ENCODE measurements around the gene COL6A1.

Gene COL6A1

DNA sequence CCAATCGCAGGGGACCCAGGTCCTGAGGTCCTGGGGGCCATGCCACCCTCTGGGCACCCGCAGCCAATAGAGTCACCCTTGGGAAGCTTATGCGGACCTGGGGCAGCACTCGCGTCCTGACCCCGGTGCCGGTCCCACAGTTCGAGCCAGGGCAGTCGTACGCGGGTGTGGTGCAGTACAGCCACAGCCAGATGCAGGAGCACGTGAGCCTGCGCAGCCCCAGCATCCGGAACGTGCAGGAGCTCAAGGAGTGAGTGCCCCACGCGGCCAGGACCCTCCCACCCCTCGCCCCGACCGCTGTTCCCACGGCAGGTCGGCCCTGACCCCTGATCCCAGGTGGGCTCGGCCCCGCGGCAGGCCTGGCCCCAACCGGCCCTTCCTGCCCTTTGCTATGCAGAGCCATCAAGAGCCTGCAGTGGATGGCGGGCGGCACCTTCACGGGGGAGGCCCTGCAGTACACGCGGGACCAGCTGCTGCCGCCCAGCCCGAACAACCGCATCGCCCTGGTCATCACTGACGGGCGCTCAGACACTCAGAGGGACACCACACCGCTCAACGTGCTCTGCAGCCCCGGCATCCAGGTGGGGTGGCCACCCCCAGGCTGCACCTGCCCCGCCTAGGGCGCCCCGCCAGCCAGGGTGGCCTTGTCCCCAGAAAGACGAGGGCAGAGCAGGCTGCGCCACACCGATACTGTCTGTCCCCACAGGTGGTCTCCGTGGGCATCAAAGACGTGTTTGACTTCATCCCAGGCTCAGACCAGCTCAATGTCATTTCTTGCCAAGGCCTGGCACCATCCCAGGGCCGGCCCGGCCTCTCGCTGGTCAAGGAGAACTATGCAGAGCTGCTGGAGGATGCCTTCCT, 20.5 kb downstream of the COL6A1 start:
- Histone ChIP-seq H3K4me2 (ENCODE audit: low read length) (no peak overlapping the region), H3K4me3 (ENCODE audit: low read depth, low read length) (no peak overlapping the region), H3K18ac (ENCODE audit: low read length) (no peak overlapping the region), H3K14ac (ENCODE audit: low read length) (no peak overlapping the region), H3K9ac (ENCODE audit: low read length) (no peak overlapping the region), H4K8ac (ENCODE audit: low read depth, low read length) (no peak overlapping the region), H4K12ac (ENCODE audit: low read depth, low read length) (no peak overlapping the region), H3K9me3 (ENCODE audit: insufficient read depth, low read depth, low read length) (peaks cover 2% of the 10 kb centered on the region), H2BK12ac (ENCODE audit: low read length) (no peak overlapping the region), H2AK5ac (ENCODE audit: low read length) (no peak overlapping the region), H3K79me2 (ENCODE audit: control insufficient read depth, insufficient read depth, low read length, poor library complexity) (no peaks in the 10 kb centered on the region), H3K23ac (ENCODE audit: low read length) (no peak overlapping the region), H2BK120ac (ENCODE audit: insufficient read depth, low read length, poor library complexity) (no peak overlapping the region), H3K4me1 (ENCODE audit: control insufficient read depth in 1 of 2, insufficient read depth in 2 of 2, low read length in 2 of 2) (no peaks in the 10 kb centered on the region), H2BK5ac (ENCODE audit: low read depth, low read length, poor library complexity) (no peak overlapping the region), H3K27ac (ENCODE audit: low read depth, low read length) (no peak overlapping the region), H3K4ac (ENCODE audit: low read depth, low read length) (no peak overlapping the region), H3K79me1 (ENCODE audit: low read length) (no peaks in the 10 kb centered on the region), H2AFZ (ENCODE audit: insufficient read depth, low read length, poor library complexity) (no peak overlapping the region), H3K27me3 (ENCODE audit: insufficient read depth, low read length) (no peaks in the 10 kb centered on the region), H4K91ac (ENCODE audit: low read depth, low read length) (no peak overlapping the region), H3K36me3 (ENCODE audit: control insufficient read depth in 1 of 2, insufficient read depth in 2 of 2, low read length in 2 of 2) (peaks cover 9 to 12% of the 10 kb centered on the region in 2 experiments)
- no CpG with 5 or more reads among the region's 51 CpGs for WGBS (ENCODE audit: extremely low coverage, insufficient coverage, insufficient read length)
- no peak for DNase-seq

DNA sequence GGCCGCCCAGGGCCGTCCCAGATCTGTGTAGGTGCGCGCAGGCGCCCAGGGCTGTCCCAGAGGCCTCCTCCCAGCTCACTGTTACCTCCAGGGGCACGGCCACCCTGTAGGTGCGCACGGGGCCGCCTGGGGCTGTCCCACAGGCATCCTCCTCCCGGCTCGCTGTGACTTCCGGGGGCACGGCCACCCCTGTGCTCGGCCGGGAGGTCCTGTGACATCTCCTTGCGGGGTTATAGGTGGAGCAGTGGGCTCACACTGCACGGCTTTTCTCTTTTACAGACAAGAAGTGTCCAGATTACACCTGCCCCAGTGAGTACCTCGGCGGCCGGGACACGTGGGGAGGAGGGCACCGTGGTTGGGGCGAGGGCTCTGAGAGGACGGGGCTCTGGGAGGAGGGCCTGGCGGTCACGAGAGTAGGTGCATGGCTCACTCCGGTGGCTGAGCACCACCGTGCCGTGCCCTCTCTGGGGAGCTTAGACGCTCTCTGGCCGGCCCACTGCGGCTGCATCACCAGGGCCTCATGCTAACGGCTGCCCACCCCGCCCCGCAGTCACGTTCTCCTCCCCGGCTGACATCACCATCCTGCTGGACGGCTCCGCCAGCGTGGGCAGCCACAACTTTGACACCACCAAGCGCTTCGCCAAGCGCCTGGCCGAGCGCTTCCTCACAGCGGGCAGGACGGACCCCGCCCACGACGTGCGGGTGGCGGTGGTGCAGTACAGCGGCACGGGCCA, 21.4 kb downstream of the COL6A1 start:
- Histone ChIP-seq H3K79me1 (ENCODE audit: low read length) (no peaks in the 10 kb centered on the region), H3K4ac (ENCODE audit: low read depth, low read length) (no peak overlapping the region), H3K4me3 (ENCODE audit: low read depth, low read length) (no peak overlapping the region), H3K18ac (ENCODE audit: low read length) (no peak overlapping the region), H3K79me2 (ENCODE audit: control insufficient read depth, insufficient read depth, low read length, poor library complexity) (no peaks in the 10 kb centered on the region), H3K23ac (ENCODE audit: low read length) (no peak overlapping the region), H2BK120ac (ENCODE audit: insufficient read depth, low read length, poor library complexity) (no peak overlapping the region), H2BK5ac (ENCODE audit: low read depth, low read length, poor library complexity) (no peak overlapping the region), H3K27me3 (ENCODE audit: insufficient read depth, low read length) (no peaks in the 10 kb centered on the region), H4K12ac (ENCODE audit: low read depth, low read length) (no peak overlapping the region), H3K27ac (ENCODE audit: low read depth, low read length) (no peak overlapping the region), H2BK12ac (ENCODE audit: low read length) (no peak overlapping the region), H3K36me3 (ENCODE audit: control insufficient read depth in 1 of 2, insufficient read depth in 2 of 2, low read length in 2 of 2) (peaks cover 9 to 12% of the 10 kb centered on the region in 2 experiments), H3K14ac (ENCODE audit: low read length) (no peak overlapping the region), H4K91ac (ENCODE audit: low read depth, low read length) (no peak overlapping the region), H4K8ac (ENCODE audit: low read depth, low read length) (no peak overlapping the region), H3K9ac (ENCODE audit: low read length) (no peak overlapping the region), H3K4me2 (ENCODE audit: low read length) (no peak overlapping the region), H3K9me3 (ENCODE audit: insufficient read depth, low read depth, low read length) (peaks cover 5% of the 10 kb centered on the region), H2AFZ (ENCODE audit: insufficient read depth, low read length, poor library complexity) (no peak overlapping the region), H2AK5ac (ENCODE audit: low read length) (no peak overlapping the region), H3K4me1 (ENCODE audit: control insufficient read depth in 1 of 2, insufficient read depth in 2 of 2, low read length in 2 of 2) (no peaks in the 10 kb centered on the region)
- WGBS (ENCODE audit: extremely low coverage, insufficient coverage, insufficient read length) = no CpG with 5 or more reads among the region's 54 CpGs
- no peak for DNase-seq

DNA sequence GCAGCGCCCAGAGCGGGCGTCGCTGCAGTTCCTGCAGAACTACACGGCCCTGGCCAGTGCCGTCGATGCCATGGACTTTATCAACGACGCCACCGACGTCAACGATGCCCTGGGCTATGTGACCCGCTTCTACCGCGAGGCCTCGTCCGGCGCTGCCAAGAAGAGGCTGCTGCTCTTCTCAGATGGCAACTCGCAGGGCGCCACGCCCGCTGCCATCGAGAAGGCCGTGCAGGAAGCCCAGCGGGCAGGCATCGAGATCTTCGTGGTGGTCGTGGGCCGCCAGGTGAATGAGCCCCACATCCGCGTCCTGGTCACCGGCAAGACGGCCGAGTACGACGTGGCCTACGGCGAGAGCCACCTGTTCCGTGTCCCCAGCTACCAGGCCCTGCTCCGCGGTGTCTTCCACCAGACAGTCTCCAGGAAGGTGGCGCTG, 22.0 kb downstream of the COL6A1 start:
- no peak overlapping the region for H3K27ac ChIP-seq (ENCODE audit: low read depth, low read length)
- H3K23ac ChIP-seq (ENCODE audit: low read length) = no peak overlapping the region

DNA sequence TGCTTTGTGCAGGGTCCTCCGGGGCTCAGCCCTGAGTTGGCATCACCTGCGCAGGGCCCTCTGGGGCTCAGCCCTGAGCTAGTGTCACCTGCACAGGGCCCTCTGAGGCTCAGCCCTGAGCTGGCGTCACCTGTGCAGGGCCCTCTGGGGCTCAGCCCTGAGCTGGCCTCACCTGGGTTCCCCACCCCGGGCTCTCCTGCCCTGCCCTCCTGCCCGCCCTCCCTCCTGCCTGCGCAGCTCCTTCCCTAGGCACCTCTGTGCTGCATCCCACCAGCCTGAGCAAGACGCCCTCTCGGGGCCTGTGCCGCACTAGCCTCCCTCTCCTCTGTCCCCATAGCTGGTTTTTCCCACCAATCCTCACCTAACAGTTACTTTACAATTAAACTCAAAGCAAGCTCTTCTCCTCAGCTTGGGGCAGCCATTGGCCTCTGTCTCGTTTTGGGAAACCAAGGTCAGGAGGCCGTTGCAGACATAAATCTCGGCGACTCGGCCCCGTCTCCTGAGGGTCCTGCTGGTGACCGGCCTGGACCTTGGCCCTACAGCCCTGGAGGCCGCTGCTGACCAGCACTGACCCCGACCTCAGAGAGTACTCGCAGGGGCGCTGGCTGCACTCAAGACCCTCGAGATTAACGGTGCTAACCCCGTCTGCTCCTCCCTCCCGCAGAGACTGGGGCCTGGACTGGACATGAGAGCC, 22.7 kb downstream of the COL6A1 start:
- H4K8ac ChIP-seq (ENCODE audit: low read depth, low read length) = no peak overlapping the region
- no peaks in the 10 kb centered on the region for H3K79me1 ChIP-seq (ENCODE audit: low read length)
- H3K18ac ChIP-seq (ENCODE audit: low read length) = no peak overlapping the region
- no peak overlapping the region for H3K4me2 ChIP-seq (ENCODE audit: low read length)
- H3K79me2 ChIP-seq (ENCODE audit: control insufficient read depth, insufficient read depth, low read length, poor library complexity) = no peaks in the 10 kb centered on the region
- H2AK5ac ChIP-seq (ENCODE audit: low read length) = no peak overlapping the region
- H3K4me1 ChIP-seq (ENCODE audit: control insufficient read depth in 1 of 2, insufficient read depth in 2 of 2, low read length in 2 of 2) = no peaks in the 10 kb centered on the region
- no peak overlapping the region for H2BK12ac ChIP-seq (ENCODE audit: low read length)
- no peak overlapping the region for H3K4ac ChIP-seq (ENCODE audit: low read depth, low read length)
- no CpG with 5 or more reads among the region's 24 CpGs for WGBS (ENCODE audit: extremely low coverage, insufficient coverage, insufficient read length)
- H3K9me3 ChIP-seq (ENCODE audit: insufficient read depth, low read depth, low read length) = peaks cover 6% of the 10 kb centered on the region
- DNase-seq = no peak
- H3K9ac ChIP-seq (ENCODE audit: low read length) = no peak overlapping the region
- no peaks in the 10 kb centered on the region for H3K27me3 ChIP-seq (ENCODE audit: insufficient read depth, low read length)
- H3K23ac ChIP-seq (ENCODE audit: low read length) = no peak overlapping the region
- H3K14ac ChIP-seq (ENCODE audit: low read length) = no peak overlapping the region
- no peak overlapping the region for H2BK5ac ChIP-seq (ENCODE audit: low read depth, low read length, poor library complexity)
- H2AFZ ChIP-seq (ENCODE audit: insufficient read depth, low read length, poor library complexity) = no peak overlapping the region
- no peak overlapping the region for H2BK120ac ChIP-seq (ENCODE audit: insufficient read depth, low read length, poor library complexity)
- no peak overlapping the region for H3K4me3 ChIP-seq (ENCODE audit: low read depth, low read length)
- no peak overlapping the region for H3K27ac ChIP-seq (ENCODE audit: low read depth, low read length)
- no peak overlapping the region for H4K91ac ChIP-seq (ENCODE audit: low read depth, low read length)
- H4K12ac ChIP-seq (ENCODE audit: low read depth, low read length) = no peak overlapping the region
- H3K36me3 ChIP-seq (ENCODE audit: control insufficient read depth in 1 of 2, insufficient read depth in 2 of 2, low read length in 2 of 2) = peaks cover 5 to 12% of the 10 kb centered on the region in 2 experiments

More for the DNA sequence above, 22.0 kb downstream of the COL6A1 start:
- Histone ChIP-seq H2AK5ac (ENCODE audit: low read length) (no peak overlapping the region), H3K9me3 (ENCODE audit: insufficient read depth, low read depth, low read length) (peaks cover 7% of the 10 kb centered on the region), H3K4me1 (ENCODE audit: control insufficient read depth in 1 of 2, insufficient read depth in 2 of 2, low read length in 2 of 2) (no peaks in the 10 kb centered on the region), H3K18ac (ENCODE audit: low read length) (no peak overlapping the region), H3K14ac (ENCODE audit: low read length) (no peak overlapping the region), H3K4me2 (ENCODE audit: low read length) (no peak overlapping the region), H3K4me3 (ENCODE audit: low read depth, low read length) (no peak overlapping the region), H3K79me1 (ENCODE audit: low read length) (no peaks in the 10 kb centered on the region), H3K27me3 (ENCODE audit: insufficient read depth, low read length) (no peaks in the 10 kb centered on the region), H4K8ac (ENCODE audit: low read depth, low read length) (no peak overlapping the region), H4K12ac (ENCODE audit: low read depth, low read length) (no peak overlapping the region), H2AFZ (ENCODE audit: insufficient read depth, low read length, poor library complexity) (no peak overlapping the region), H3K4ac (ENCODE audit: low read depth, low read length) (no peak overlapping the region), H3K36me3 (ENCODE audit: control insufficient read depth in 1 of 2, insufficient read depth in 2 of 2, low read length in 2 of 2) (peaks cover 5 to 12% of the 10 kb centered on the region in 2 experiments), H3K9ac (ENCODE audit: low read length) (no peak overlapping the region), H4K91ac (ENCODE audit: low read depth, low read length) (no peak overlapping the region), H2BK12ac (ENCODE audit: low read length) (no peak overlapping the region), H2BK5ac (ENCODE audit: low read depth, low read length, poor library complexity) (no peak overlapping the region), H2BK120ac (ENCODE audit: insufficient read depth, low read length, poor library complexity) (no peak overlapping the region), H3K79me2 (ENCODE audit: control insufficient read depth, insufficient read depth, low read length, poor library complexity) (no peaks in the 10 kb centered on the region)
- no CpG with 5 or more reads among the region's 42 CpGs for WGBS (ENCODE audit: extremely low coverage, insufficient coverage, insufficient read length)
- no peak for DNase-seq

All from trophoblast cell (in vitro differentiated cells and primary cell).